CD4-positive, alpha-beta T cell treated with Interferon alpha-2 for 1 hour (primary cell): ENCODE data around the gene FOXI1.
"Not testable (repeated sequence)": the region's sequence is repeated elsewhere in the genome, so short reads cannot be mapped to it uniquely, and the experiment has no call there.

ENCODE experiments used
- DNase-seq, 2 donors: peaks; one replicate each; pipeline ENCODE4 v3.0.0-alpha.2; 2020 to 2022

The FOXI1 gene

DNA sequence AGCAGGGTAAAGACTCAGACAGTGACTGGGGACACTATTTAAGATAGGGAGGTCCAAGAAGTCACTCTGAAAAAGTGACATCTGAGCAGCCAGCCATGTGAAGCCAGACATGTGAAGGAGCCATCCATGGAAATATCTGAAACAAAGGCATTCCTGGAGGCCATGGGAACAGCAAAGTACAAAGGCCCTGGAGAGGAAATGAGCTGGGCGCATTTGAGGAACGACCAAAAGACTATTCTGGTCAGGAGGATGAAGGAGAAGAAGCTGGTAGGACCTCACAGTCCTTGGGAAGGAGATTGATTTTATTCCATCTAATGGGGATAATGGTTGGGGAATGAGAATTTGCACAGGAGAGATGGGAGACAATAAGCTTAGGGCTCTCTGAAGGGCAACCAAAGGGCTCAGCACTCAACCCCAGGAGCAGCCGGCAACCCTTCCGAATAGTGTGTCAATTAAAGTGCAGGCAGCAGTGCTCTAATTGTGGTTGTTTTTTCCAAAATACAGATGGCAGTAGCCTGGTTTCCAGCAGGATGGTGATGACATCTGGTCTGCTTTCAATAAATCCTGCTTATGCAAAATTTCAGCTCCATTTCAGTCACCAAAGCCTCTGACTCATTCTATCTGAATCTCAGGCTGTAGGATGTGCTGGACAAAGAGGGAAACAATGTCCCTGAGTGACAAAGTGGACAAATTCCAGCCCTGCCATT lies 26.7 kb downstream of the FOXI1 start:
- no peak for DNase-seq

- DNase-seq: no peak
These were observed 27.3 kb downstream of the FOXI1 start for GRCh38 chr5:170132976-170133448.

GRCh38 chr5:170135796-170136490 lies 30.2 kb downstream of the FOXI1 start:
- no peak for DNase-seq

GRCh38 chr5:170136506-170136905 lies 30.8 kb downstream of the FOXI1 start:
- no peak for DNase-seq

DNA sequence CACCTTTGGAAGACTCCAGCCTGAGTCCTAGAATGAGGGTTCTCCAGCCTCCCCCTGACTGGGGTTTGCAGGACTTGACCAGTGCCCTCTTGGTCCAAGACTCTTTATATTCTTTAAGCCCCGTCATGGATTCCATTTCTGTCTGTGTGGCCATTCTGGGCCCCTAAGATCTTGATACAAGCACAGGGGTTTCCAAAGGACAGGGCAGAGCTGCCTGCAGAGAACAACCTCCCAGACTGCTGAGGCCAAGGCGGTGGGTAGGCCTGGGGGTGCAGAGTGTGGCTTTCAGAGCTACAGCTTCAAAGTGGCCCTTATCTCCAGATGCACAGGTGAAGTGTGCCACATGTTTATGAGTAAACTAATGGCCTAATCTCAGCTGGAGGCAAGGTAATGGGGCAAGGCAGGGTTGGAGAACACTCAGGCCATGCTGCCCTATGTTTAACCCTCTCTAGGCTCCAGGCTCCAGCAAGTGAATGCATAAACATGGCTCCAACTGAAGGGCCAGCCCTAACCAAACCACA lies 32.1 kb downstream of the FOXI1 start:
- no peak for DNase-seq

DNA sequence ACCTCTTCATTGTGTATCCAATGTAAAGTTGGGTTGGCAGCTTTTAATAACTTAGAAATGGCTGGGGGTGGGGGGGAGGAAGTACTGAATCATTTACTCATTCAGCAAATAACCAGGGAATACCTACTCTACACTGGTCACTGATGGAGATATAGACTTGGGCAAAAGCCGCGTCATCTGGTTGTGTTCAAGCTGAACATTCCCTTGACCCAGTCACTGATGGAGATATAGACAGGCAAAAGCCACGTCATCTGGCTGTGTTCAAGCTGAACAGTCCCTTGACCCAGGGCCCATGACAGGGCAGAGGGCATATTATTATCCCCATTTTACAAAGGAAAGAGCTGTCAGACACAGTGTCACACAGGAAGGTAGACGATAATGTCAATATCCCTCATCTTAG lies 32.6 kb downstream of the FOXI1 start:
- no peak for DNase-seq

DNA sequence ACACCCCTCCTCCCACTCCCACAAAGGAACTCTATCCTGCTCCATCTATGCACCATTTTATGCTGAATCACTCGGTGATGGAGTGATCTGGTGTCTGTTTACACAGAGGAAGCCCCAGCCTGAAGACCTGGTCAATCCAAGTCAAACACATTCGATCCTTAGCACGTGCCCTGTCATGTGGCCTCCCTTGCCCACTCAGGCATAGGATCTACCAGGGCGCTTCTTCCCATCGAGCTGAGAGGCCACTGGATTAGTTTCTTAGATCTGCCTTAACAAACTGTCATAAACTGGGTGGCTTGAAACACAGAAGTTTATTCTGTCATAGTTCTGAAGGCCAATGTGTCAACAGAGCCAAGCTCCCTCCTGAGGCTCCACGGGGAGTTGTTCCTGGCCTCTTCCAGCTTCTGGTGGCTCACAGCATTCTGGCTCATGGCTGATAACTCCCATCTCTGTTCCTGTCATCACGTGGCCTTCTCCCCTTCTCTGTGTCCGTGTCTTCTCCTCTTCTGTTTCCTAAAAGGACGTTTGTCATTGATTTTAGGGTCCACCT lies 34.2 kb downstream of the FOXI1 start:
- no peak for DNase-seq

DNA sequence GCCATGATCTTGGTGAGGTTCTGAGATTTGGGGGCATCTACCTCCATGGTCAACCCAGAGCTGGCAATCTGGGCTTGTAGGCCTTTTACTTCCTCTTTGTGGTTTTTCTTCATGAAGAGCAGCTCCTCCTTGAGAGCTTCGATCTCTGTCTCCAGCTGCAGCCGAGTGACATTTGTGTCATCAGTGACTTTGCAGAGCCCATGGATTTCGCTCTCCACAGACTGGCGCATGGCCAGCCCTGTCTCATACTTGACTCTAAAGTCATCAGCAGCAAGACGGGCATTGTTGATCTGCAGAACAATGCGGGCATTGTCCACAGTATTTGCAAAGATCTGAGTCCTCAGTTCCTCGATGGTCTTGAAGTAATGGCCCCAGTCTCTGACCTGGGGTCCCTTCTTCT lies 35.5 kb downstream of the FOXI1 start:
- not testable (repeated sequence) for DNase-seq

DNA sequence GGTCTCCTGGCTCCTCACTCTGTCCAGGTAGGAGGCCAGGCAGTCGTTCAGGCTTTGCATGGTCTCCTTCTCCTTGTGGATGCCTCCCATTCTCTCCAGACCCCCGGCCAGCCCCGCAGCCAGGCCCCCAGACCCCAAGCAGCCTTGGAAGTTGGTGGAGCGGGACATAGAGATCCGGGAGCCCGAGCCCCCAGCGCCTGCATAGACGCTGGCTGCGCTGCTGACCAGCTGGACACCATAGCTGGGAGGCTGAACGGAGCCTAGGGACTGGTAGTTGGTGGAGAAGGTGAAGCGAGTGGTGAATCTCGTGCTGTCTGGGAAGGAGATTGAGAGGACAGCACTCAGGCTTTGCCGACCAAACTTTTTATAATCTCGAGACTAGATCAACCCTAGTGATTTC lies 35.9 kb downstream of the FOXI1 start:
- DNase-seq: no peak

DNA sequence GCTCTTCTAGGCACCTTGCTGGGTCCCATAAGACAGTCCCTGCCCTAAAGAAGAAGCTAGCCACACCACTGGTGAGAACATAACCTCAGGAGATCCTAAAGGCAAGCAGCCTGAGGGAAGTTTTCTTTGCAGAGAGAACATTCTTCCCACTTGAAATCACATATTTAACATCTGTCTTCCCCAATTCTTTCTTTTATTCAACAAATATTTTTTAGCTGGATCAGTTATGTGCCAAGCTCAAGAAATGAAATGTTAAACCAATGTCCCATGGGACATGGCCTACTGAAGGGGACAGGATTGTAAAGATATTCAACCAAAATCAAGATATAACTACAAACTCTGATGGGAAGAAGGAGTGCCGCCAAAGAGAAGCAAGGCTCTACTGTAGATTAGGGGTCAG lies 36.5 kb downstream of the FOXI1 start:
- DNase-seq: no peak

- no peak for DNase-seq
These were observed 37.4 kb downstream of the FOXI1 start for GRCh38 chr5:170143091-170143490.

DNA sequence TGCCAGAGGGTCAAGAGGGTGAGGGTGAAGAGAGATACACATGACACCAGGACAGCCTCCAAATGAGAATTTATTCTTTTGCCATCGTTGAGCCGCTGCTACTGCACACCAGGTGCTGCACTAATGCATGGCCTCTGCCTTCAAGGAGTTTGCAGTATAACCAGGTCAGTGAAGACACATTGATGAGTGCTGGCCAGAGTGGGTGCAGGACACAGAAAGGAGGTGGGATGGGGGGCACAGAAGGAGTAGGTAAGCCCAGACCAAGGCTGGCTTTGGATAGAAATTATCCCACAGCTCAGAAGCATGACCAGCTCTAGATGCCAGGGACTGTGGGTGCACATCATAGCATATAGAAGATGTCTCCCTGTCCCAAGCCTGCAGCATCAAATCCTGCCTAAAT lies 38.0 kb downstream of the FOXI1 start:
- DNase-seq: no peak

DNA sequence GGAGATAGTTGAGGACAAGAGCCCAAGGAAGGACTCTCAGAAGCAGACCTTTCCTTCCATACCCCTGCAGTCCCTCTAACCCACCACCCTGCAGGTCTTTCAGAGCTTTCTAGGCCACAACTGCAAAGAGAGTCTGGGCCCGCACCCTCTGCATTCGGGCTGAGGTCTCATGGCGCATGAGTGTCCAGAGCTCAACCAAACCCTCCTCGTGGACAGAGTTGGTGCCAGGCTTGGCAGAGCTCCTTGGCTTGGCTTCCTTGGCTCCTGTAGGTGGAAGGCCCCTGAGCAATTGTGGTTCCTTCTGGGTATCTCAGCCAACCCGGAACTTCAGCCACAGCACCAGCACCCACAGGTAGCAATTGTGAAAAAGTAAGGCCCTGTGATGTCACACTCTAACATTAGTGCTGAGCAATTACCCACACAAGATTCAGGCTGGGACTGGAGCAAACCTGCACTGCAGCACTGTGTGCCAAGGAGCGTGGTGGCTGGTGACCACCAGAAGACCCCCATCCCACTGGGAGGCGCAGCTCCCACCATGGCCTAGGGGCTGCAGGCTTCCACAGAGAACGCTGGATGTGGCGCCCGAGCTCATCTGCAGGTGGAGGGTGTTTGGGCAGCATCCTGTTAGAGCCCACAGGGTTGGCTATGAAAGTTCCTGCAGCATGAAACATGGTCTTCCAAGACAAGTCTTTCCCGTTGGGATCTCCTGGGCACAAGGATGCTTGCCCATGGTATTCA lies 38.8 kb downstream of the FOXI1 start:
- no peak for DNase-seq

- no peak for DNase-seq
These were observed 39.8 kb downstream of the FOXI1 start for GRCh38 chr5:170145462-170145861.

- no peak for DNase-seq
These were observed 41.5 kb downstream of the FOXI1 start for GRCh38 chr5:170147051-170147752.

DNA sequence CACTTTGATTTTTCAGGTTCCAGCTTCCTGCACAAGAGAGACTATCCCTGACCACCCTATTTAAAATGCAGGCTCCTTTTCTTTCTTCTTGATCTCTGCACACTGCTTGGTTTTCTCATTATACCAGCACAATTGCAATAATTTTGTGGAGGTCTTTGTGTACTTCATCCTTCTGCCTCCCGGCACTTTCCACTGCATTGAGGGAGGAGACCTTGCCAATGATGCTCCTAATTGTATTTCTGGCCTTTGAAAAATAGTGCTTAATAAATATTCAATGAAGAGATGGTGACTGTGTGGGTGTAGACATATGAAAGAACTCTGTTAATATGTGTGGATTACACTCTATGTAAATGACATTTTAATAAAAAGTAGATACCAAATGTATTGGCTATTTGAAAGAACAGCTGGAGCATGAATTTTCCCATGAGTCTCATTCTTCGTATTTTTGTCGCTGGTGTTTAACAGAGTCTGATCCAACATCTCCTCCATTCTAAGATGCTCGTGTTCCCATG lies 42.1 kb downstream of the FOXI1 start:
- no peak for DNase-seq

- DNase-seq: no peak
These were observed 42.9 kb downstream of the FOXI1 start for GRCh38 chr5:170148430-170149205.

DNA sequence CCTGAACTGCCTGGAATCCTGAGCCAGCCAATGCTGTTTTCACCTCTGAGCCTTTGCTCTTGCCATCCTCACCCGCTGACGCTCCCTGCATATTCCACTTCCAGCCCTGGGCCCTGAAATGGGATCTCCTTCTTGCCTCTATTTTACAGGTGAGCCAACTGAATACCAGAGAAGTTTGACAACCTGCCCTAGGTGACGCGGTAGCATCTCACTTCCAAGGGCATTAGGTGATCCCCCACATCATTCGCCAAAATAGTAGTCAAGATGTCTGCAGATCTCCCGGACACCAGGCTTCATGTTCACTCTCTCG lies 43.5 kb downstream of the FOXI1 start:
- no peak for DNase-seq

DNA sequence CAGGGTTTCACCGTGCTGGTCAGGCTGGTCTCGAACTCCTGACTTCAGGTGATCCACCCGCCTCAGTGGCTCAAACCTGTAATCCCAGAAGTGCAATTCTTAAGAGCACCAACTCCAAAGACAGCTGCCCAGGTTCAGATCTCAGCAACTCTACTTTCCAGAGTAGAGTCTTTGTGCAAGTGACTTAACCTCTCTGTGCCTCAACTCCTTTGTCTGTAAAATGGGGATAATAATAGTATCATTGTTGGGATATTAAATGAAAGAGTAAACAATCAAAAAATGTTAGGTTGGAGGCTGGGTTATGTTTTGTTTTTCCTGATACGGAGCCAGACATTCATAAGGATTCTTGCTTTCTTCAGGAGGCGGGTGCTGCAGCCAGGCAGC lies 45.0 kb downstream of the FOXI1 start:
- DNase-seq: no peak

- no peak for DNase-seq
These were observed 45.6 kb downstream of the FOXI1 start for GRCh38 chr5:170151097-170151831.

DNA sequence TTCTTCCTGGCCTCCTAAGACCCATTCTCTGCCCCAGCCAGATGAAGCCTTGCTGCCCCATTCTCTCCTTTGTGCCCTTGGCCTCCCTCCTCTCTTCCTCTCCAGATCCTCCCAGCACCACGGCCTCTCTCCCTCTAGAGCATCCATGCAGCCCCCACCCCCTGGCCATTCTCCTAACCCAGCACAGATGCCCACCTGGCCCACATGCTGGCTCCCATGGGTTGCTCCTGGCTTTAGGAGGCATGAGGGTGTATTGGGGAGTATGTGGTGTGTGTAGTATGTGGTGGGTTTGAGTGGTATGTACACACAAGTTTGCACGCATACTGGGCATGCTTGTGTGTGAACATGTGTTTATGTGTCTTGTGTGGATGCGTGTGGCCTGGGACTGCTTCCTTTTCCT lies 47.1 kb downstream of the FOXI1 start:
- no peak for DNase-seq
